Activated CD8-positive, alpha-beta T cell treated with anti-CD3 and anti-CD28 coated beads for 36 hours (primary cell): ENCODE results near the gene OOSP1. TPM values are rescaled to one million over a fixed set of nuclear protein-coding genes. Genes with fewer than 3 reads are reported as not detected.

Source experiments
- ATAC-seq: fragments of 200-7000 bp; cut with Tn5 transposase; one replicate; pipeline ENCODE4 v1.10.0; 2021; ENCODE audit warnings: mild to moderate bottlenecking, moderate library complexity
- CTCF ChIA-PET: fragments of 350-600 bp; sonication (Branson Sonifier 250); formaldehyde crosslinking; loops from one replicate; lab custom pipeline; 2021; ENCODE audit warnings: antibody characterized with exemption; lab: Charles Lee
- POLR2A ChIA-PET: fragments of 350-600 bp; sonication (Branson Sonifier 250); formaldehyde crosslinking; loops from one replicate; lab custom pipeline; 2021; ENCODE audit warnings: antibody characterized with exemption; lab: Charles Lee
- DNase-seq: peaks from one replicate; pipeline ENCODE4 v3.0.0-alpha.2; 2020
- H3K27ac Mint-ChIP-seq: one replicate; pipeline ENCODE4 v1.8.0; 2021; ENCODE audit warnings: mild to moderate bottlenecking, mixed read lengths
- H3K27me3 Mint-ChIP-seq: one replicate; pipeline ENCODE4 v1.8.0; 2021; ENCODE audit warnings: mixed read lengths
- H3K36me3 Mint-ChIP-seq: one replicate; pipeline ENCODE4 v1.8.0; 2021; ENCODE audit warnings: low read depth, mixed read lengths
- H3K4me1 Mint-ChIP-seq: one replicate; pipeline ENCODE4 v1.8.0; 2021; ENCODE audit warnings: low read depth, mixed read lengths
- H3K4me3 Mint-ChIP-seq: one replicate; pipeline ENCODE4 v1.8.0; 2021; ENCODE audit warnings: mild to moderate bottlenecking, moderate library complexity, mixed read lengths
- H3K9me3 Mint-ChIP-seq: one replicate; pipeline ENCODE4 v1.8.0; 2021; ENCODE audit warnings: mixed read lengths
- intact Hi-C: fragments of 100-400 bp; cut with micrococcal nuclease; formaldehyde crosslinking; loops from one replicate; pipeline ENCODE4 v1.10.0; 2022
- total RNA-seq, 2 experiments: library from RNA; stranded (reverse); gene quantifications; one replicate each; pipeline ENCODE4 v1.2.3, GENCODE V29; 2021
- TF ChIP-seq, protein P1 (sequence below): fragments of 200-600 bp; IDR thresholded peaks from one replicate; pipeline ENCODE4 v1.8.0; 2022; ENCODE audit warnings: antibody characterized with exemption, mild to moderate bottlenecking

OOSP1 gene
- total RNA-seq, 2 experiments from 2014 or later, result not detected

GRCh38 chr11:59939482-59939881, 1.2 kb downstream of the OOSP1 start:
- H3K36me3 Mint-ChIP-seq, result no peaks in the 10 kb centered on the region
- ChIA-PET CTCF (no interaction called here), POLR2A (no interaction called here)
- DNase-seq, result no peak
- no peaks in the 10 kb centered on the region for H3K9me3 Mint-ChIP-seq
- no peak overlapping the region for H3K27ac Mint-ChIP-seq
- H3K4me1 Mint-ChIP-seq, result no peaks in the 10 kb centered on the region
- no peak for ATAC-seq
- TF ChIP-seq, protein P1, sequence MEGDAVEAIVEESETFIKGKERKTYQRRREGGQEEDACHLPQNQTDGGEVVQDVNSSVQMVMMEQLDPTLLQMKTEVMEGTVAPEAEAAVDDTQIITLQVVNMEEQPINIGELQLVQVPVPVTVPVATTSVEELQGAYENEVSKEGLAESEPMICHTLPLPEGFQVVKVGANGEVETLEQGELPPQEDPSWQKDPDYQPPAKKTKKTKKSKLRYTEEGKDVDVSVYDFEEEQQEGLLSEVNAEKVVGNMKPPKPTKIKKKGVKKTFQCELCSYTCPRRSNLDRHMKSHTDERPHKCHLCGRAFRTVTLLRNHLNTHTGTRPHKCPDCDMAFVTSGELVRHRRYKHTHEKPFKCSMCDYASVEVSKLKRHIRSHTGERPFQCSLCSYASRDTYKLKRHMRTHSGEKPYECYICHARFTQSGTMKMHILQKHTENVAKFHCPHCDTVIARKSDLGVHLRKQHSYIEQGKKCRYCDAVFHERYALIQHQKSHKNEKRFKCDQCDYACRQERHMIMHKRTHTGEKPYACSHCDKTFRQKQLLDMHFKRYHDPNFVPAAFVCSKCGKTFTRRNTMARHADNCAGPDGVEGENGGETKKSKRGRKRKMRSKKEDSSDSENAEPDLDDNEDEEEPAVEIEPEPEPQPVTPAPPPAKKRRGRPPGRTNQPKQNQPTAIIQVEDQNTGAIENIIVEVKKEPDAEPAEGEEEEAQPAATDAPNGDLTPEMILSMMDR, result peak; percentile 35
- no peak overlapping the region for H3K4me3 Mint-ChIP-seq
- peaks cover 13% of the 10 kb centered on the region for H3K27me3 Mint-ChIP-seq
- intact Hi-C loops, result no loop called here

- no peaks in the 10 kb centered on the region for H3K36me3 Mint-ChIP-seq
- ChIA-PET POLR2A (no interaction called here), CTCF (no interaction called here)
- ATAC-seq (no peak), DNase-seq (no peak)
- intact Hi-C loops, result no loop called here
- no peak overlapping the region for H3K27ac Mint-ChIP-seq
- no peak overlapping the region for H3K4me3 Mint-ChIP-seq
- peaks cover 15% of the 10 kb centered on the region for H3K27me3 Mint-ChIP-seq
- peaks cover 2% of the 10 kb centered on the region for H3K4me1 Mint-ChIP-seq
- H3K9me3 Mint-ChIP-seq, result no peaks in the 10 kb centered on the region
- TF ChIP-seq, protein P1, result no peak
These were observed 2.9 kb downstream of the OOSP1 start for GRCh38 chr11:59941091-59941490.

- Mint-ChIP-seq H3K4me1 (peaks cover 2% of the 10 kb centered on the region), H3K4me3 (no peak overlapping the region), H3K27ac (no peak overlapping the region), H3K36me3 (no peaks in the 10 kb centered on the region), H3K27me3 (peaks cover 15% of the 10 kb centered on the region), H3K9me3 (no peaks in the 10 kb centered on the region)
- TF ChIP-seq, protein P1, result no peak
- DNase-seq, result no peak
- intact Hi-C loops, result no loop called here
- ChIA-PET POLR2A (no interaction called here), CTCF (no interaction called here)
- ATAC-seq, result no peak
These were observed 5.9 kb downstream of the OOSP1 start for GRCh38 chr11:59943997-59944714.

GRCh38 chr11:59944720-59945119, 6.5 kb downstream of the OOSP1 start:
- TF ChIP-seq, protein P1, result no peak

DNA sequence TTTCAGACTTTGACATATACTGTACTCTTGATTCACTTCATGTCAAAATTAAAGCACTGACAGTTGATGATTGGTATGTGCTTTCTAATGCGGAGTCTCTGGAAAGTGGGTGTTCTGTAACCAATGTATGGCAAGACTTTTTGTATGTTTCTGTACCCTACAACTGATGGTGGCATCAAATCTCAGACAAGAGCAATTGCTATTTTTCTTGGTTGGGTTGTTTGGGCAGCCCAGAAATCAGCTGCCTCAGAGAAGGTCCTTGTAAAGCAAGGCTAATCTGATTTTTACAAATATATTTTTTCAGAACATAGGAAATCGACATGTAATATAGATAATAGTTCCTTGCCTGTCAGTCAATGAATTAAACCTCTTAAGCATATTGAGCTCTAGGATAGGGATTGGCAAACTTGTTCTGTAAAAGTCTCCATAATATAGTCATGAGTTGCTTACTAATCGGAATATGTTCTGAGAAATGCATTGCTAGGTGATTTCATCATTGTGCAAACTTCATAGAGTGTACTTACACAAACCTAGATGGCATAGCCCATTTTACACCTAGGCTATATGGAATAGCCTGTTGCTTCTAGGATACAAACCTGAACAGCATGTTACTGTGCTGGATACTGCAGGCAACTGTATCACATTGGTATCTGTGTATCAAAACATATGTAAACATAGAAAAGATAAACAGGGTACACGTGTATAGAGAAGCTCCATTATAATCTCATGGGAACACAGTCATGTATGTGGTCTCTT, 15.4 kb downstream of the OOSP1 start:
- no peaks in the 10 kb centered on the region for H3K4me1 Mint-ChIP-seq
- ATAC-seq (no peak), DNase-seq (no peak)
- ChIA-PET CTCF (no interaction called here), POLR2A (no interaction called here)
- H3K9me3 Mint-ChIP-seq, result no peaks in the 10 kb centered on the region
- H3K4me3 Mint-ChIP-seq, result no peak overlapping the region
- no peak overlapping the region for H3K27ac Mint-ChIP-seq
- TF ChIP-seq, protein P1, result no peak
- H3K36me3 Mint-ChIP-seq, result no peaks in the 10 kb centered on the region
- intact Hi-C loops, result no loop called here
- peaks cover 2% of the 10 kb centered on the region for H3K27me3 Mint-ChIP-seq

More at GRCh38 chr11:59944720-59945119, 6.5 kb downstream of the OOSP1 start:
- Mint-ChIP-seq H3K36me3 (no peaks in the 10 kb centered on the region), H3K27ac (no peak overlapping the region), H3K4me3 (no peak overlapping the region), H3K27me3 (peaks cover 15% of the 10 kb centered on the region), H3K4me1 (peaks cover 2% of the 10 kb centered on the region), H3K9me3 (no peaks in the 10 kb centered on the region)
- CTCF ChIA-PET, result no interaction called here
- DNase-seq, result no peak
- POLR2A ChIA-PET, result no interaction called here
- intact Hi-C loops, result no loop called here
- no peak for ATAC-seq
